Caco-2 (cell line): ENCODE data around the gene CNFN. TPM values are rescaled to one million over a fixed set of nuclear protein-coding genes. Genes with fewer than 3 reads are reported as not detected.

Source experiments
- BruUV-seq: library from RNA; stranded (reverse); fragments of 400-500 nt; replicated peaks from 2 replicates; lab custom pipeline; 2021; lab: Mats Ljungman, UMichigan
- CTCF ChIA-PET: fragments of 300-600 bp; sonication (Branson Sonifier 250); formaldehyde crosslinking; loops from one replicate; lab custom pipeline; 2022; ENCODE audit warnings: antibody characterized with exemption; lab: Charles Lee
- POLR2A ChIA-PET: fragments of 300-600 bp; sonication (Branson Sonifier 250); formaldehyde crosslinking; loops from one replicate; lab custom pipeline; 2022; ENCODE audit warnings: antibody characterized with exemption; lab: Charles Lee
- DNase-seq, 2 experiments: peaks; one replicate each; pipeline versions ENCODE4 v3.0.0 to v3.0.0-alpha.2; 2020 to 2022
- H3K27me3 ChIP-seq: replicated peaks from 2 replicates; pipeline ENCODE4 v1.6.0; 2011; ENCODE audit warnings: low read length; ENCODE audit not compliant: control insufficient read depth, insufficient read depth
- H3K36me3 ChIP-seq: 2 replicates; pipeline ENCODE4 v1.5.1; 2011; ENCODE audit warnings: low read length; ENCODE audit not compliant: control insufficient read depth, insufficient read depth
- H3K4me1 ChIP-seq: fragments of 250-450 bp; sonication (Bioruptor Pico); 2 replicates; pipeline ENCODE4 v1.5.1; 2020; ENCODE audit warnings: mild to moderate bottlenecking
- H3K4me3 ChIP-seq: 2 replicates; pipeline ENCODE4 v1.5.1; 2011; ENCODE audit warnings: low read depth, mild to moderate bottlenecking, control low read depth, low read length
- H3K9me3 ChIP-seq: fragments of 250-450 bp; sonication (Bioruptor Pico); 2 replicates; pipeline ENCODE4 v1.5.1; 2020; ENCODE audit warnings: mild to moderate bottlenecking, moderate library complexity
- H3K27ac Mint-ChIP-seq: one replicate; pipeline ENCODE4 v1.8.0; 2022; ENCODE audit warnings: mixed read lengths; ENCODE audit not compliant: unreplicated experiment
- H3K27me3 Mint-ChIP-seq: one replicate; pipeline ENCODE4 v1.8.0; 2022; ENCODE audit warnings: mixed read lengths; ENCODE audit not compliant: insufficient read depth, unreplicated experiment
- H3K36me3 Mint-ChIP-seq: one replicate; pipeline ENCODE4 v1.8.0; 2022; ENCODE audit warnings: mild to moderate bottlenecking, mixed read lengths; ENCODE audit not compliant: insufficient read depth, unreplicated experiment
- H3K4me1 Mint-ChIP-seq: one replicate; pipeline ENCODE4 v1.8.0; 2022; ENCODE audit warnings: low read depth, mixed read lengths; ENCODE audit not compliant: unreplicated experiment
- H3K4me3 Mint-ChIP-seq: one replicate; pipeline ENCODE4 v1.8.0; 2022; ENCODE audit warnings: mild to moderate bottlenecking, moderate library complexity, mixed read lengths; ENCODE audit not compliant: unreplicated experiment
- H3K9me3 Mint-ChIP-seq: one replicate; pipeline ENCODE4 v1.8.0; 2022; ENCODE audit warnings: mixed read lengths; ENCODE audit not compliant: unreplicated experiment
- intact Hi-C: fragments of 100-400 bp; cut with micrococcal nuclease; formaldehyde crosslinking; loops from one replicate; pipeline ENCODE4 v1.10.0; 2022; ENCODE audit not compliant: unreplicated experiment
- total RNA-seq: library from RNA; stranded (reverse); gene quantifications from 2 replicates; pipeline ENCODE4 v1.2.3, GENCODE V29; 2022
- TF ChIP-seq, protein P1 (sequence below), 2 experiments: fragments of 200-600 bp in 1 of 2; IDR thresholded peaks; 1 replicate in 1 of 2; 2 replicates in 1 of 2; pipeline versions ENCODE4 v1.5.1 to v1.8.0; 2011 to 2022; ENCODE audit warnings: antibody characterized with exemption in 1 of 2, control low read depth in 1 of 2, inconsistent platforms in 1 of 2, low read depth in 1 of 2, low read length in 1 of 2, mild to moderate bottlenecking in 1 of 2, moderate library complexity in 1 of 2; ENCODE audit not compliant: insufficient read depth in 1 of 2, severe bottlenecking in 1 of 2, unreplicated experiment in 1 of 2

The CNFN gene
- total RNA-seq, 1 experiment from 2014 or later, result 4.1 TPM

DNA sequence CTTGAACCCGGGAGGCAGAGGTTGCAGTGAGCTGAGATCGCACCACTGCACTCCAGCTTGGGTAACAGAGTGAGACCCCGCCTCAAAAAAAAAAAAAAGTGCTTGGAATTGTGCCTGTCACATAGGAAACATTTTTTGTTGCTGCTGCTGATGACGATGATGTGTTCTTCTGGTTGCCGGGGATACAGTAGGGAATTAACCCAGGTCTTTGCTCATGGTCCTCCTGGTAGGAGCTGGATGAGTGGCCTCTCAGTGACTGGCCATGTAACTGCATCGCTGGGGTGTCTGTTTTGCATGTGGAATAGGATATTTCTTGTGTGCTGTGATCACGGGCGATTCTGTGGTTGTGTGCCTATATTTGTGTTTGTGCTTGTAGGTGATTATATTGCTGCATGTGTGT is 4.7 kb upstream of the CNFN start:
- no peak overlapping the region for H3K4me3 ChIP-seq
- peaks cover 1% of the 10 kb centered on the region; the same call in 1 of the 2 replicates for H3K27me3 ChIP-seq
- intact Hi-C loops, result no loop called here
- Mint-ChIP-seq H3K27ac (no peak overlapping the region), H3K4me1 (peaks cover 32% of the 10 kb centered on the region), H3K9me3 (no peaks in the 10 kb centered on the region), H3K27me3 (peaks cover 16% of the 10 kb centered on the region), H3K4me3 (no peak overlapping the region), H3K36me3 (peaks cover 25% of the 10 kb centered on the region)
- no peak for DNase-seq
- H3K4me1 ChIP-seq, result 0 out of 2 replicates have a peak, but pooled peaks cover 9% of the 10 kb centered on the region
- H3K36me3 ChIP-seq, result no peaks in the 10 kb centered on the region
- BruUV-seq, result no TSS peak
- TF ChIP-seq, protein P1, sequence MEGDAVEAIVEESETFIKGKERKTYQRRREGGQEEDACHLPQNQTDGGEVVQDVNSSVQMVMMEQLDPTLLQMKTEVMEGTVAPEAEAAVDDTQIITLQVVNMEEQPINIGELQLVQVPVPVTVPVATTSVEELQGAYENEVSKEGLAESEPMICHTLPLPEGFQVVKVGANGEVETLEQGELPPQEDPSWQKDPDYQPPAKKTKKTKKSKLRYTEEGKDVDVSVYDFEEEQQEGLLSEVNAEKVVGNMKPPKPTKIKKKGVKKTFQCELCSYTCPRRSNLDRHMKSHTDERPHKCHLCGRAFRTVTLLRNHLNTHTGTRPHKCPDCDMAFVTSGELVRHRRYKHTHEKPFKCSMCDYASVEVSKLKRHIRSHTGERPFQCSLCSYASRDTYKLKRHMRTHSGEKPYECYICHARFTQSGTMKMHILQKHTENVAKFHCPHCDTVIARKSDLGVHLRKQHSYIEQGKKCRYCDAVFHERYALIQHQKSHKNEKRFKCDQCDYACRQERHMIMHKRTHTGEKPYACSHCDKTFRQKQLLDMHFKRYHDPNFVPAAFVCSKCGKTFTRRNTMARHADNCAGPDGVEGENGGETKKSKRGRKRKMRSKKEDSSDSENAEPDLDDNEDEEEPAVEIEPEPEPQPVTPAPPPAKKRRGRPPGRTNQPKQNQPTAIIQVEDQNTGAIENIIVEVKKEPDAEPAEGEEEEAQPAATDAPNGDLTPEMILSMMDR (IDR thresholded peaks at IDR 0.05; ENCODE audit: insufficient read depth in 1 of 2, low read depth in 1 of 2, low read length in 1 of 2, severe bottlenecking in 1 of 2, unreplicated experiment in 1 of 2), result no peak
- CTCF ChIA-PET, result interaction anchor here (1.4 kb wide), 1 partner anchor 28 kb away, joined by 3 read pairs; no protein-coding TSS in a partner anchor
- H3K9me3 ChIP-seq, result no peaks in the 10 kb centered on the region
- POLR2A ChIA-PET, result no interaction called here

DNA sequence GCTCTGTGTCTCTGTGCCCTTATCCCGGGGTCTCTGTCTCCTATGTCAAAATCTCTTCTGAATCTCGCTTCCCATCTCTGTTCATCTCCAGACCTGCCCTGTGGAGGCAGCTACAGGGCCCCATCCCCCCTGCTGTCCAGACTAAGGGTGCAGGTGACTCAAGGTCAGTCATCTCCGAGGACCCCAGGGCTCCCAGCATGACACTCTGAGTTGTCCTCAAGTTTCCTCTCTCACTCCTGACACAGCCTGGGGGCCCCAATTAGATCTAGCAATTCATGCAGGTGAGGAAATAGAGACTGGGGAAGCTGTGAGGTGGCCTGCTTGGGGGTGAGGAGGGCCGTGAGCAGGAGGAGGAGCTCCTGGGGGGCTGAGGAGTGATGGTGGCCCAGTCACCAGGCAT is 2.1 kb upstream of the CNFN start:
- BruUV-seq, result no TSS peak
- Mint-ChIP-seq H3K9me3 (no peaks in the 10 kb centered on the region), H3K27ac (no peak overlapping the region), H3K27me3 (peaks cover 19% of the 10 kb centered on the region), H3K4me3 (no peak overlapping the region), H3K36me3 (peaks cover 7% of the 10 kb centered on the region), H3K4me1 (peaks cover 23% of the 10 kb centered on the region)
- no peaks in the 10 kb centered on the region for H3K36me3 ChIP-seq
- no peak for DNase-seq
- H3K9me3 ChIP-seq, result no peaks in the 10 kb centered on the region
- peaks cover 2% of the 10 kb centered on the region; the same call in 1 of the 2 replicates for H3K27me3 ChIP-seq
- H3K4me1 ChIP-seq, result no peaks in the 10 kb centered on the region
- POLR2A ChIA-PET, result no interaction called here
- TF ChIP-seq, protein P1 (IDR thresholded peaks at IDR 0.05; ENCODE audit: insufficient read depth in 1 of 2, low read depth in 1 of 2, low read length in 1 of 2, severe bottlenecking in 1 of 2, unreplicated experiment in 1 of 2), result no peak
- intact Hi-C loops, result no loop called here
- CTCF ChIA-PET, result no interaction called here
- no peak overlapping the region for H3K4me3 ChIP-seq

DNA sequence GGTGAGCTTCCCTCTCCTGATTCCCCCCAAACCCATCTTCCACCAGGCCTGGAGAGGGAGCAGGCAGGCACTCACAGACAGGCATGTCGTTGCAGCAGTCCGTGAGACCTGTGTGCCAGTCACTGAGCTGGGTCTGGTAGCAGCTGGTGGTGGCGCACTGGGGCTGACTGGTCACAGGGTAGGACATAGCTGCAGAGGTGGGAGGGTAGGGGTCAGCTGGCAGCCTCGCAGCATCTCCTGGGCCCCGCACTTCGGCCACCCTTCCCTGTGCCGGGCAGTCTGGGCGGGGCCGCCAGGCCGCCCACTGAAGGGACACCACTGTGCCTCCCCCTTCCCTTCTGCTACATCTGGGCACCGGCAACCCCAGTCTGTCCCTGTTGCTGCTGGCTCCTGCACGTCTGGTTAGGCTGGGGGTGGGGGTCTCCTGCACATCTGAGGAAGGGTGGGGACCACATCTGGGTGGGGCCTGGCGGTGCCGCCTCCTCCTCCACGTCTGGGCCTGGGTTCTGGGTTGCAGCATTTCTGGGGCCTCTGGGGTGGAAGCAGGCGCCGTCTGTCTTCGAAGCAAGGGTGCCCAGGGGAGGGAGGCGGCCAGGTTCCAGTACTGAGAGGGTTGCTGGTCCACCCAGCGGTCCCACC is 1.1 kb downstream of the CNFN start:
- TF ChIP-seq, protein P1 (IDR thresholded peaks at IDR 0.05; ENCODE audit: insufficient read depth in 1 of 2, low read depth in 1 of 2, low read length in 1 of 2, severe bottlenecking in 1 of 2, unreplicated experiment in 1 of 2), result no peak
- Mint-ChIP-seq H3K27ac (no peak overlapping the region), H3K4me1 (peaks cover 21% of the 10 kb centered on the region), H3K27me3 (peaks cover 19% of the 10 kb centered on the region), H3K36me3 (peaks cover 8% of the 10 kb centered on the region), H3K9me3 (no peaks in the 10 kb centered on the region), H3K4me3 (no peak overlapping the region)
- Histone ChIP-seq H3K4me3 (no peak overlapping the region), H3K9me3 (no peaks in the 10 kb centered on the region), H3K4me1 (0 out of 2 replicates have a peak, but pooled peaks cover 3% of the 10 kb centered on the region), H3K27me3 (peaks cover 2% of the 10 kb centered on the region; the same call in 1 of the 2 replicates), H3K36me3 (no peaks in the 10 kb centered on the region)
- DNase-seq, result no peak
- ChIA-PET CTCF (no interaction called here), POLR2A (no interaction called here)
- BruUV-seq, result no TSS peak
- intact Hi-C loops, result no loop called here
